HCT116 (cell line): ENCODE measurements around the gene ASRGL1. TPM values are rescaled to one million over a fixed set of nuclear protein-coding genes. Genes with fewer than 3 reads are reported as not detected.

Experiments
- ATAC-seq: fragments of 200-7000 bp; cut with Tn5 transposase; 2 replicates; pipeline ENCODE4 v1.9.1; 2020; ENCODE audit warnings: mild to moderate bottlenecking, moderate library complexity
- BruUV-seq: library from RNA; stranded (reverse); fragments of 400-500 nt; replicated peaks from 2 replicates; lab custom pipeline; 2021; lab: Mats Ljungman, UMichigan
- CTCF ChIA-PET: fragments of 300-600 bp; sonication (Branson Sonifier 250); formaldehyde crosslinking; loops from one replicate; lab custom pipeline; 2021; ENCODE audit warnings: antibody characterized with exemption; lab: Charles Lee
- POLR2A ChIA-PET: fragments of 300-600, 350-600 bp; sonication (Branson Sonifier 250); formaldehyde crosslinking; loops from one replicate; lab custom pipeline; 2021; ENCODE audit warnings: antibody characterized with exemption; lab: Charles Lee
- RAD21 ChIA-PET, 2 experiments: fragments of 300-600 bp; sonication (Branson Sonifier 250); formaldehyde crosslinking; loops; one replicate each; lab custom pipeline; 2023; ENCODE audit warnings: low total read pairs in 2 of 2; ENCODE audit not compliant: uncharacterized antibody in 2 of 2, unreplicated experiment in 2 of 2, low non-redundant PET in 1 of 2; lab: Charles Lee
- DNase-seq: peaks from one replicate; pipeline ENCODE4 v3.0.0-alpha.2; 2010; ENCODE audit warnings: low read depth, low spot score
- H2AFZ ChIP-seq: fragments of 200-600 bp; shearing (Covaris generic), sonication (generic); 2 replicates; pipeline ENCODE4 v1.6.1; 2017; ENCODE audit warnings: low read depth, mixed run types, mixed read lengths, antibody characterized with exemption, low read length; ENCODE audit not compliant: poor library complexity, severe bottlenecking
- H3K27ac ChIP-seq: 2 replicates; pipeline ENCODE4 v1.5.1; 2012; ENCODE audit warnings: low read depth, low read length
- H3K27me3 ChIP-seq: fragments of 200-600 bp; sonication (generic); 2 replicates; pipeline ENCODE4 v1.6.1; 2016; ENCODE audit warnings: mixed run types, low read length, mixed read lengths; ENCODE audit not compliant: insufficient read depth
- H3K36me3 ChIP-seq, 2 experiments: fragments of 200-500 bp in 1 of 2; fragments of 200-600 bp in 1 of 2; sonication (Bioruptor generic) in 1 of 2; sonication (generic) in 1 of 2; 2 replicates each; pipeline versions ENCODE4 v1.5.1 to v1.6.1; 2014 to 2016; ENCODE audit warnings: low read length in 2 of 2, inconsistent platforms in 1 of 2, mixed read lengths in 1 of 2, mixed run types in 1 of 2; ENCODE audit not compliant: insufficient read depth in 2 of 2, control insufficient read depth in 1 of 2
- H3K4me1 ChIP-seq, 2 experiments: fragments of 200-600 bp in 1 of 2; sonication (generic) in 1 of 2; 2 replicates each; pipeline versions ENCODE4 v1.5.1 to v1.6.1; 2012 to 2017; ENCODE audit warnings: low read length in 2 of 2, inconsistent platforms in 1 of 2, mild to moderate bottlenecking in 1 of 2, mixed read lengths in 1 of 2, mixed run types in 1 of 2, moderate library complexity in 1 of 2; ENCODE audit not compliant: insufficient read depth in 2 of 2, control insufficient read depth in 1 of 2
- H3K4me2 ChIP-seq: fragments of 200-600 bp; sonication (generic); 2 replicates; pipeline ENCODE4 v1.6.1; 2017; ENCODE audit warnings: mixed run types, low read length, mixed read lengths
- H3K4me3 ChIP-seq, 2 experiments: fragments of 200-600 bp in 1 of 2; sonication (generic) in 1 of 2; replicated peaks in 1 of 2; 2 replicates each; pipeline ENCODE4 v1.5.1; 2011 to 2016; ENCODE audit warnings: low read length in 2 of 2, control low read depth in 1 of 2, low read depth in 1 of 2, mild to moderate bottlenecking in 1 of 2, mixed read lengths in 1 of 2, mixed run types in 1 of 2
- H3K79me2 ChIP-seq: fragments of 200-600 bp; sonication (generic); 2 replicates; pipeline ENCODE4 v1.6.1; 2017; ENCODE audit warnings: mild to moderate bottlenecking, mixed run types, low read length, moderate library complexity, mixed read lengths; ENCODE audit not compliant: insufficient read depth
- H3K9ac ChIP-seq: fragments of 200-600 bp; sonication (generic); 2 replicates; pipeline ENCODE4 v1.6.1; 2016; ENCODE audit warnings: low read length, mixed read lengths
- H3K9me2 ChIP-seq: fragments of 200-600 bp; sonication (generic), shearing (Covaris generic); 2 replicates; pipeline ENCODE4 v1.6.1; 2017; ENCODE audit warnings: mixed run types, mild to moderate bottlenecking, moderate library complexity; ENCODE audit not compliant: insufficient read depth
- H3K9me3 ChIP-seq, 2 experiments: fragments of 200-500 bp in 1 of 2; fragments of 200-600 bp in 1 of 2; sonication (Bioruptor generic) in 1 of 2; sonication (generic) in 1 of 2; 2 replicates each; pipeline ENCODE4 v1.6.1; 2014 to 2017; ENCODE audit warnings: low read length in 2 of 2, mixed read lengths in 2 of 2, inconsistent platforms in 1 of 2, low read depth in 1 of 2, mild to moderate bottlenecking in 1 of 2, mixed run types in 1 of 2, moderate library complexity in 1 of 2; ENCODE audit not compliant: control insufficient read depth in 1 of 2, insufficient read depth in 1 of 2
- H4K20me1 ChIP-seq: fragments of 200-600 bp; sonication (generic), shearing (Covaris generic); 2 replicates; pipeline ENCODE4 v1.6.1; 2017; ENCODE audit warnings: mixed run types, mild to moderate bottlenecking, moderate library complexity; ENCODE audit not compliant: insufficient read depth
- CBX3 ChIP-seq: IDR thresholded peaks from 2 replicates; pipeline ENCODE4 v1.6.1; 2012; ENCODE audit warnings: low read depth
- ELF1 ChIP-seq: IDR thresholded peaks from 2 replicates; pipeline ENCODE4 v1.6.1; 2012; ENCODE audit warnings: low read depth, borderline replicate concordance
- EZH2 ChIP-seq: fragments of 200-600 bp; sonication (generic); IDR thresholded peaks from 2 replicates; pipeline ENCODE4 v1.6.1; 2017; ENCODE audit warnings: antibody characterized with exemption, mixed run types
- FOSL1 ChIP-seq: IDR thresholded peaks from 2 replicates; pipeline ENCODE4 v1.6.1; 2012; ENCODE audit warnings: low read depth
- JUND ChIP-seq: IDR thresholded peaks from 2 replicates; pipeline ENCODE4 v1.6.1; 2012
- MAX ChIP-seq: IDR thresholded peaks from 2 replicates; pipeline ENCODE4 v1.6.1; 2012
- POLR2AphosphoS5 ChIP-seq: IDR thresholded peaks from 2 replicates; pipeline ENCODE4 v1.6.1; 2011; ENCODE audit warnings: mild to moderate bottlenecking, low read depth, low read length, moderate library complexity
- RAD21 ChIP-seq: IDR thresholded peaks from 2 replicates; pipeline ENCODE4 v1.6.1; 2012; ENCODE audit warnings: low read depth, mild to moderate bottlenecking
- SRF ChIP-seq: IDR thresholded peaks from 2 replicates; pipeline ENCODE4 v1.6.1; 2012; ENCODE audit warnings: low read depth
- ZBTB33 ChIP-seq: IDR thresholded peaks from 2 replicates; pipeline ENCODE4 v1.6.1; 2011; ENCODE audit warnings: mild to moderate bottlenecking, low read length, moderate library complexity; ENCODE audit not compliant: insufficient replicate concordance; ENCODE audit errors: extremely low read depth
- intact Hi-C: fragments of 100-400 bp; cut with micrococcal nuclease; formaldehyde crosslinking; loops from 2 replicates; pipeline ENCODE4 v1.10.0; 2022
- total RNA-seq: library from RNA; stranded (reverse); gene quantifications from one replicate; pipeline ENCODE4 v1.2.1, GENCODE V29; 2021; ENCODE audit not compliant: unreplicated experiment
- TF ChIP-seq, protein P1 (sequence below), 3 experiments: fragments of 200-600 bp in 1 of 3; sonication (generic) in 1 of 3; IDR thresholded peaks in 2 of 3; conservative IDR thresholded peaks in 1 of 3; 2 replicates each; pipeline ENCODE4 v1.5.1; 2012 to 2017; ENCODE audit warnings: low read depth in 2 of 3, low read length in 2 of 3, antibody characterized with exemption in 1 of 3, borderline replicate concordance in 1 of 3, control low read depth in 1 of 3, mild to moderate bottlenecking in 1 of 3, mixed read lengths in 1 of 3, mixed run types in 1 of 3, moderate library complexity in 1 of 3; ENCODE audit not compliant: insufficient read depth in 1 of 3

ASRGL1 gene
- total RNA-seq, 1 experiment from 2014 or later: 27.6 TPM

DNA sequence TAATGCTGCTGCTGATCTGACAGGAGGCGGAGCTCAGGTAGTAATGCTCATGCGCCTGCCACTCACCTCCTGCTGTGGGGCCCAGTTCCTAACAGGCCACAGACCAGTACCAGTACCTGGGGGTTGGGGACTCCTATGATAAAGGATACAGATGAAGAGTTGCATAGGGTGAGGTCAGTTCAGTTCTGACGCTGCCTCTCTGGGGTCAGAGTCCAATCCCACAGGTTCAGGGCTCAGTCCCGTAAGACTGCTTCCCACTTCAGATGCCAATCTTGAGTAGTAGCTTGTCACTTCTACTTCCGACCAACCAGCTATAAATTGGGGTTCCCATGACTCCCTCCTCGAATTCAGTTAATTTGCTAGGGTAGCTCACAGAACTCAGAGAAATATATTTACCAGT is 8.6 kb downstream of the ASRGL1 start (continued):
- TF ChIP-seq ZBTB33: no peak
- TF ChIP-seq JUND: no peak
- TF ChIP-seq, protein P1, sequence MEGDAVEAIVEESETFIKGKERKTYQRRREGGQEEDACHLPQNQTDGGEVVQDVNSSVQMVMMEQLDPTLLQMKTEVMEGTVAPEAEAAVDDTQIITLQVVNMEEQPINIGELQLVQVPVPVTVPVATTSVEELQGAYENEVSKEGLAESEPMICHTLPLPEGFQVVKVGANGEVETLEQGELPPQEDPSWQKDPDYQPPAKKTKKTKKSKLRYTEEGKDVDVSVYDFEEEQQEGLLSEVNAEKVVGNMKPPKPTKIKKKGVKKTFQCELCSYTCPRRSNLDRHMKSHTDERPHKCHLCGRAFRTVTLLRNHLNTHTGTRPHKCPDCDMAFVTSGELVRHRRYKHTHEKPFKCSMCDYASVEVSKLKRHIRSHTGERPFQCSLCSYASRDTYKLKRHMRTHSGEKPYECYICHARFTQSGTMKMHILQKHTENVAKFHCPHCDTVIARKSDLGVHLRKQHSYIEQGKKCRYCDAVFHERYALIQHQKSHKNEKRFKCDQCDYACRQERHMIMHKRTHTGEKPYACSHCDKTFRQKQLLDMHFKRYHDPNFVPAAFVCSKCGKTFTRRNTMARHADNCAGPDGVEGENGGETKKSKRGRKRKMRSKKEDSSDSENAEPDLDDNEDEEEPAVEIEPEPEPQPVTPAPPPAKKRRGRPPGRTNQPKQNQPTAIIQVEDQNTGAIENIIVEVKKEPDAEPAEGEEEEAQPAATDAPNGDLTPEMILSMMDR (IDR thresholded peaks at IDR 0.05 in 2 of 3, conservative IDR thresholded peaks at IDR 0.05 in 1 of 3; ENCODE audit: borderline replicate concordance in 1 of 3, insufficient read depth in 1 of 3, low read depth in 2 of 3, low read length in 2 of 3): no peak
- TF ChIP-seq MAX: no peak
- no peak for TF ChIP-seq FOSL1

GRCh38 chr11:62352355-62353336 is 15.4 kb downstream of the ASRGL1 start:
- Histone ChIP-seq H3K27ac (no peak overlapping the region), H3K79me2 (no peaks in the 10 kb centered on the region), H3K9me2 (no peaks in the 10 kb centered on the region), H4K20me1 (no peaks in the 10 kb centered on the region), H3K27me3 (no peaks in the 10 kb centered on the region), H3K36me3 (no peaks in the 10 kb centered on the region), H3K9me3 (no peaks in the 10 kb centered on the region), H2AFZ (no peak overlapping the region), H3K9ac (no peak overlapping the region), H3K4me2 (no peak overlapping the region), H3K4me3 (no peak overlapping the region), H3K4me1 (0 out of 4 replicates have a peak, but pooled peaks cover 0 to 3% of the 10 kb centered on the region in 2 experiments)
- no peak for DNase-seq
- intact Hi-C loops: no loop called here
- ATAC-seq: no peak
- CTCF ChIA-PET: interaction anchor here (0.7 to 1.9 kb wide), 2 partner anchors 12 to 371 kb away, joined by 3 to 5 read pairs; no protein-coding TSS in a partner anchor
- RAD21 ChIA-PET: no interaction called here
- no TSS peak for BruUV-seq
- POLR2A ChIA-PET: no interaction called here
- no peak for TF ChIP-seq MAX
- no peak for TF ChIP-seq FOSL1
- no peak for TF ChIP-seq RAD21
- TF ChIP-seq ELF1: no peak
- no peak for TF ChIP-seq EZH2
- no peak for TF ChIP-seq CBX3
- no peak for TF ChIP-seq SRF
- no peak for TF ChIP-seq POLR2AphosphoS5
- no peak for TF ChIP-seq JUND
